DND-41 (cell line): ENCODE data around the gene MAGOHB.

Source experiments
- CTCF ChIP-seq: IDR thresholded peaks from 2 replicates; pipeline ENCODE4 v1.5.1; 2012; ENCODE audit warnings: borderline replicate concordance, low read length, moderate library complexity, mild to moderate bottlenecking; ENCODE audit not compliant: poor library complexity, severe bottlenecking; ENCODE audit errors: extremely low read depth
- EZH2 ChIP-seq: IDR thresholded peaks from 3 replicates; pipeline ENCODE4 v1.6.1; 2012; ENCODE audit warnings: borderline replicate concordance, low read depth, mild to moderate bottlenecking, moderate library complexity, low read length, inconsistent platforms; ENCODE audit not compliant: severe bottlenecking

GRCh38 chr12:10652192-10652591 is 38.8 kb upstream of the MAGOHB start:
- TF ChIP-seq EZH2 = no peak
- no peak for TF ChIP-seq CTCF
